Keratinocyte (primary cell): Measurements from ENCODE around the gene PIK3AP1. TPM values are rescaled to one million over a fixed set of nuclear protein-coding genes. Genes with fewer than 3 reads are reported as not detected.

Experiments
- DNase-seq: peaks from one replicate; pipeline ENCODE4 v3.0.0-alpha.2; 2011; ENCODE audit warnings: low read depth, missing footprints, low spot score
- FAIRE-seq: peaks from 2 replicates; lab custom pipeline; 2011; peaks lifted over from hg19 to GRCh38; lab: Jason Lieb, UNC
- H2AFZ ChIP-seq: 2 replicates; pipeline ENCODE4 v1.6.0; 2012; ENCODE audit warnings: low read length, control low read depth, inconsistent platforms; ENCODE audit not compliant: control insufficient read depth
- H3K27ac ChIP-seq: 2 replicates; pipeline ENCODE4 v1.5.1; 2011; ENCODE audit warnings: low read length; ENCODE audit not compliant: control insufficient read depth, insufficient read depth
- H3K27me3 ChIP-seq: 3 replicates; pipeline ENCODE4 v1.6.0; 2011; ENCODE audit warnings: low read length; ENCODE audit not compliant: control insufficient read depth, insufficient read depth; ENCODE audit errors: extremely low read depth
- H3K36me3 ChIP-seq, 2 experiments: 2 replicates in 1 of 2; 3 replicates in 1 of 2; pipeline ENCODE4 v1.5.1; 2011; ENCODE audit warnings: low read length in 2 of 2, mild to moderate bottlenecking in 1 of 2; ENCODE audit not compliant: control insufficient read depth in 2 of 2, insufficient read depth in 2 of 2; ENCODE audit errors: extremely low read depth in 1 of 2
- H3K4me1 ChIP-seq: 3 replicates; pipeline ENCODE4 v1.5.1; 2011; ENCODE audit warnings: low read length; ENCODE audit not compliant: control insufficient read depth, insufficient read depth; ENCODE audit errors: extremely low read depth
- H3K4me2 ChIP-seq: 3 replicates; pipeline ENCODE4 v1.6.0; 2011; ENCODE audit warnings: low read depth, low read length; ENCODE audit not compliant: control insufficient read depth, insufficient read depth; ENCODE audit errors: extremely low read depth
- H3K4me3 ChIP-seq, 3 experiments: fragments of 200-600 bp in 1 of 3; sonication (generic) in 1 of 3; 2 replicates in 2 of 3; 3 replicates in 1 of 3; pipeline ENCODE4 v1.5.1; 2011 to 2016; ENCODE audit warnings: low read length in 3 of 3, mild to moderate bottlenecking in 3 of 3, control low read depth in 2 of 3, inconsistent platforms in 1 of 3, low read depth in 1 of 3, mixed read lengths in 1 of 3, mixed run types in 1 of 3, moderate library complexity in 1 of 3; ENCODE audit not compliant: control insufficient read depth in 2 of 3, insufficient read depth in 2 of 3; ENCODE audit errors: extremely low read depth in 1 of 3
- H3K79me2 ChIP-seq: 2 replicates; pipeline ENCODE4 v1.6.0; 2012; ENCODE audit warnings: low read length; ENCODE audit not compliant: control insufficient read depth, insufficient read depth
- H3K9ac ChIP-seq: 3 replicates; pipeline ENCODE4 v1.6.0; 2011; ENCODE audit warnings: low read length; ENCODE audit not compliant: control insufficient read depth, insufficient read depth; ENCODE audit errors: extremely low read depth
- H3K9me1 ChIP-seq: 3 replicates; pipeline ENCODE4 v1.6.0; 2011; ENCODE audit warnings: low read length; ENCODE audit not compliant: control insufficient read depth, insufficient read depth; ENCODE audit errors: extremely low read depth
- H3K9me3 ChIP-seq: 2 replicates; pipeline ENCODE4 v1.5.1; 2012; ENCODE audit warnings: low read depth, low read length; ENCODE audit not compliant: control insufficient read depth
- H4K20me1 ChIP-seq: 3 replicates; pipeline ENCODE4 v1.6.0; 2011; ENCODE audit warnings: low read length; ENCODE audit not compliant: control insufficient read depth, insufficient read depth; ENCODE audit errors: extremely low read depth
- EZH2 ChIP-seq: IDR thresholded peaks from one replicate; pipeline ENCODE4 v1.6.1; 2012; ENCODE audit warnings: inconsistent platforms, mild to moderate bottlenecking, low read length, moderate library complexity
- dilution Hi-C: fragments of 300-500 bp; cut with MboI; formaldehyde crosslinking; loops from one replicate; pipeline ENCODE4 v1.7.0; 2020; ENCODE audit warnings: low sequenced_read_pairs; ENCODE audit not compliant: extremely low pct_ligation_motif_present
- polyA plus RNA-seq, 5 experiments: library from polyadenylated mRNA; depleted of rRNA in 3 of 5; stranded (reverse) in 3 of 5; stranded (forward) in 1 of 5; unstranded in 1 of 5; fragments of >200 nt; gene quantifications; 1 replicate in 1 of 5; 2 replicates in 3 of 5; 3 replicates in 1 of 5; pipeline versions ENCODE4 v1.2.1 to v1.2.3, GENCODE V29; 2011 to 2012; ENCODE audit warnings: missing spikeins in 2 of 5, low read depth in 1 of 5, low replicate concordance in 1 of 5
- TF ChIP-seq, protein P1 (sequence below), 3 experiments: IDR thresholded peaks in 1 of 3; conservative IDR thresholded peaks in 1 of 3; optimal IDR thresholded peaks in 1 of 3; 2 replicates in 2 of 3; 3 replicates in 1 of 3; pipeline versions ENCODE3 to v1.5.1; 2011; ENCODE audit warnings: low read length in 3 of 3, mild to moderate bottlenecking in 3 of 3, moderate library complexity in 2 of 3, control low read depth in 1 of 3, inconsistent platforms in 1 of 3; ENCODE audit not compliant: insufficient read depth in 2 of 3; ENCODE audit errors: extremely low read depth in 1 of 3

PIK3AP1 gene
- polyA plus RNA-seq, 1 donor (not counting 4 experiments of a cell fraction or from before 2014, with no cell fraction given): not detected

DNA sequence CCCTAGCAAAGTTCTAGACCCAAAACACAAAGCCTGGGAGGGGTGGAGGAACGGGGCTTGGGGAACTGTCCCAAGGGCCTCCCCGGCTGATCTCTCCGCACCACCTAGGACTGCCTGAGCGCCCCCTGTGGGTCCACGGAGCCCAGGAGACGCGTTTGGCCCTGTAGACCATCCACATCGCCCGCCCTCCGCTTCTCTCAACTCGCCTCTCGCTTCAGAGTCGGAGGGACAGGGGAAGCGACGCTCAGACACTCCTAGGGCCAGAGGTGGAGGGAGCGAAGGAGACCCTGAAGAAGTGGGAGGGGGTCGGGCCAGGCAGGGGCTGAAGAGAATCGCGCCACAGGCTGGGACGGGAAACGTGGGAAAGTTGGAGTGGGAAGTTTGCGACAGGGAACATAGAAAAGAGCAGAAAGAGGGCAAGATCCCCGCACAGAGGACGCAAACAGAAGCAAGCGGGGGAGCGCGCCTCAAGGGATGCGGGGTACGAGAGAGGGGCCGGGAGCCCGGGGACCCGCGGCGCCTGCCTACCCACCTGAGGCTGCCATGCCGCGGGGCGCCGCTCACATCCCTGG lies 378 bp downstream of the PIK3AP1 start:
- Histone ChIP-seq H3K9me1 (no peaks in the 10 kb centered on the region), H3K9me3 (no peaks in the 10 kb centered on the region), H3K36me3 (no peaks in the 10 kb centered on the region), H4K20me1 (no peaks in the 10 kb centered on the region), H3K4me3 (peak overlapping the region in 1 of 3 experiments; percentile 22), H3K79me2 (no peaks in the 10 kb centered on the region), H3K4me1 (no peaks in the 10 kb centered on the region), H3K9ac (no peak overlapping the region), H2AFZ (no peak overlapping the region), H3K27ac (no peak overlapping the region), H3K4me2 (peak overlapping the region; percentile 29), H3K27me3 (peaks cover 20% of the 10 kb centered on the region)
- dilution Hi-C loops: no loop called here
- no peak for DNase-seq
- TF ChIP-seq, protein P1, sequence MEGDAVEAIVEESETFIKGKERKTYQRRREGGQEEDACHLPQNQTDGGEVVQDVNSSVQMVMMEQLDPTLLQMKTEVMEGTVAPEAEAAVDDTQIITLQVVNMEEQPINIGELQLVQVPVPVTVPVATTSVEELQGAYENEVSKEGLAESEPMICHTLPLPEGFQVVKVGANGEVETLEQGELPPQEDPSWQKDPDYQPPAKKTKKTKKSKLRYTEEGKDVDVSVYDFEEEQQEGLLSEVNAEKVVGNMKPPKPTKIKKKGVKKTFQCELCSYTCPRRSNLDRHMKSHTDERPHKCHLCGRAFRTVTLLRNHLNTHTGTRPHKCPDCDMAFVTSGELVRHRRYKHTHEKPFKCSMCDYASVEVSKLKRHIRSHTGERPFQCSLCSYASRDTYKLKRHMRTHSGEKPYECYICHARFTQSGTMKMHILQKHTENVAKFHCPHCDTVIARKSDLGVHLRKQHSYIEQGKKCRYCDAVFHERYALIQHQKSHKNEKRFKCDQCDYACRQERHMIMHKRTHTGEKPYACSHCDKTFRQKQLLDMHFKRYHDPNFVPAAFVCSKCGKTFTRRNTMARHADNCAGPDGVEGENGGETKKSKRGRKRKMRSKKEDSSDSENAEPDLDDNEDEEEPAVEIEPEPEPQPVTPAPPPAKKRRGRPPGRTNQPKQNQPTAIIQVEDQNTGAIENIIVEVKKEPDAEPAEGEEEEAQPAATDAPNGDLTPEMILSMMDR (optimal IDR thresholded peaks at IDR 0.05 in 1 of 3, IDR thresholded peaks at IDR 0.05 in 1 of 3, conservative IDR thresholded peaks at IDR 0.05 in 1 of 3; ENCODE audit: extremely low read depth in 1 of 3, insufficient read depth in 2 of 3, low read length in 3 of 3): no peak
- peak; percentile 45 for TF ChIP-seq EZH2
- FAIRE-seq: no peak

DNA sequence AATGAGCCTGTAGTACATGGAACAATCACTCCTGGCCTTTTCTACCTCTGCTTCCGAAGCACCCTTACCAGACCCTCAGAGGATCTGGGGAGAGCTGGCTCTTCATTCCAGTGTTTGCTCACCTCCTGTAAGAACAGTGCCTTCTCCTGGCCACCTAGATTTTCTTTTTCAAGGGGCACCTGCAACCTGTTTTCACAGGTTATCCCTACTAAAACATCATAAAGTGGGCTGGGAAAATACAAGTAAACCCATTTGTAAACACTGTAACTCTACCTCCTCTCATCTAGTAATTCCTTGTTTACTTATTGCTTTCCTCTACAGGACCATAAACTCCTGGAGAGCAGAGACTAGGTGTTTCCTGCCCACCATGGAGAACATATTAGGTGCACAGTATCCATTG lies 1.1 kb downstream of the PIK3AP1 start:
- Histone ChIP-seq H3K9ac (no peak overlapping the region), H3K79me2 (no peaks in the 10 kb centered on the region), H3K4me2 (no peak overlapping the region), H3K9me1 (no peaks in the 10 kb centered on the region), H3K27me3 (peaks cover 20% of the 10 kb centered on the region), H3K4me3 (no peak overlapping the region), H2AFZ (no peak overlapping the region), H4K20me1 (no peaks in the 10 kb centered on the region), H3K4me1 (no peaks in the 10 kb centered on the region), H3K36me3 (no peaks in the 10 kb centered on the region), H3K9me3 (no peaks in the 10 kb centered on the region), H3K27ac (no peak overlapping the region)
- FAIRE-seq (no peak), DNase-seq (no peak)
- no peak for TF ChIP-seq EZH2
- TF ChIP-seq, protein P1 (optimal IDR thresholded peaks at IDR 0.05 in 1 of 3, IDR thresholded peaks at IDR 0.05 in 1 of 3, conservative IDR thresholded peaks at IDR 0.05 in 1 of 3; ENCODE audit: extremely low read depth in 1 of 3, insufficient read depth in 2 of 3, low read length in 3 of 3): no peak
- dilution Hi-C loops: no loop called here
